Measurements from ENCODE around the gene SNX24.
"Not testable (repeated sequence)": the region's sequence is repeated elsewhere in the genome, so short reads cannot be mapped to it uniquely, and the experiment has no call there.

Gene SNX24

DNA sequence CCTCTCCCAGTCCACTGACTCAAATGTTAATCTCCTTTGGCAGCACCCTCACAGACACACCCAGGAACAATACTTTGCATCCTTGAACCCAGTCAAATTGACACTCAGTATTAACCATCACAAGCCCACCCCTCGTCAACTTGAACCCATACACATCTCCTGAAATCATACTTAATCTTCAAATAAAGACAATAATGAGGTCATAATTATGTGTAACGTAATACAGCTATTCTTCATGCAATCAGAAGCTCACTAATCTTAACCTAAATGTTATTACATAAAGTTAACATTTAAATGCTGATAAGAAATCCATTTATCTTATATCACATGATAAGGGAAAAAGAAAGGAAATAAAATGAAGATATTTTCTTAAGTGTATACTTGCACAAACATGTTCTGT lies 125.9 kb downstream of the SNX24 start:
- H3K9me3 Mint-ChIP-seq, result no peaks in the 10 kb centered on the region
- no peak overlapping the region for H3K4me3 Mint-ChIP-seq
- peaks cover 8% of the 10 kb centered on the region for H3K27me3 Mint-ChIP-seq (ENCODE audit: low read depth, poor library complexity)
- no peak overlapping the region for H3K27ac Mint-ChIP-seq
- TF ChIP-seq, protein P1, sequence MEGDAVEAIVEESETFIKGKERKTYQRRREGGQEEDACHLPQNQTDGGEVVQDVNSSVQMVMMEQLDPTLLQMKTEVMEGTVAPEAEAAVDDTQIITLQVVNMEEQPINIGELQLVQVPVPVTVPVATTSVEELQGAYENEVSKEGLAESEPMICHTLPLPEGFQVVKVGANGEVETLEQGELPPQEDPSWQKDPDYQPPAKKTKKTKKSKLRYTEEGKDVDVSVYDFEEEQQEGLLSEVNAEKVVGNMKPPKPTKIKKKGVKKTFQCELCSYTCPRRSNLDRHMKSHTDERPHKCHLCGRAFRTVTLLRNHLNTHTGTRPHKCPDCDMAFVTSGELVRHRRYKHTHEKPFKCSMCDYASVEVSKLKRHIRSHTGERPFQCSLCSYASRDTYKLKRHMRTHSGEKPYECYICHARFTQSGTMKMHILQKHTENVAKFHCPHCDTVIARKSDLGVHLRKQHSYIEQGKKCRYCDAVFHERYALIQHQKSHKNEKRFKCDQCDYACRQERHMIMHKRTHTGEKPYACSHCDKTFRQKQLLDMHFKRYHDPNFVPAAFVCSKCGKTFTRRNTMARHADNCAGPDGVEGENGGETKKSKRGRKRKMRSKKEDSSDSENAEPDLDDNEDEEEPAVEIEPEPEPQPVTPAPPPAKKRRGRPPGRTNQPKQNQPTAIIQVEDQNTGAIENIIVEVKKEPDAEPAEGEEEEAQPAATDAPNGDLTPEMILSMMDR (IDR thresholded peaks at IDR 0.05), result no peak
- peaks cover 4% of the 10 kb centered on the region for H3K36me3 Mint-ChIP-seq (ENCODE audit: low read depth)
- DNase-seq, result no peak
- H3K4me1 Mint-ChIP-seq, result no peaks in the 10 kb centered on the region

DNA sequence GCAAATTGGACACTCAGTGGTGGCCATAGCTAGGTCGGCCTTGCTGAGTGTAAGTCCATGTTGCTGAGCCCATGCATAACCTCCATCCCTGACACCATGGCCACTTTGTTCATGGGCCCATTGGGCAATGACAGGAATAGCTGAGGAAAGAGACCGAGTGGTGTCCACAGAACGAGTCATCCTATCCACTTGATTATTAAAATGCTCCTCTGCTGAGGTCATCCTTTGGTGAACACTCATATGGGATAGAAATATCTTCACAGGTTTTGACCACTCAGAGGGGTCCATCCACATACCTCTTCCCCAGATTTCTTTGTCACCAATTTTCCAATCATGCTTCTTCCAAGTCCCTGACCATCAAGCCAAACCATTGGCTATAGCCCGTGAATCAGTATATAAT lies 127.5 kb downstream of the SNX24 start:
- TF ChIP-seq, protein P1 (IDR thresholded peaks at IDR 0.05), result no peak
- H3K36me3 Mint-ChIP-seq (ENCODE audit: low read depth), result peaks cover 4% of the 10 kb centered on the region
- no peaks in the 10 kb centered on the region for H3K4me1 Mint-ChIP-seq
- no peak overlapping the region for H3K27ac Mint-ChIP-seq
- no peaks in the 10 kb centered on the region for H3K9me3 Mint-ChIP-seq
- no peak for DNase-seq
- H3K27me3 Mint-ChIP-seq (ENCODE audit: low read depth, poor library complexity), result peaks cover 4% of the 10 kb centered on the region
- no peak overlapping the region for H3K4me3 Mint-ChIP-seq

DNA sequence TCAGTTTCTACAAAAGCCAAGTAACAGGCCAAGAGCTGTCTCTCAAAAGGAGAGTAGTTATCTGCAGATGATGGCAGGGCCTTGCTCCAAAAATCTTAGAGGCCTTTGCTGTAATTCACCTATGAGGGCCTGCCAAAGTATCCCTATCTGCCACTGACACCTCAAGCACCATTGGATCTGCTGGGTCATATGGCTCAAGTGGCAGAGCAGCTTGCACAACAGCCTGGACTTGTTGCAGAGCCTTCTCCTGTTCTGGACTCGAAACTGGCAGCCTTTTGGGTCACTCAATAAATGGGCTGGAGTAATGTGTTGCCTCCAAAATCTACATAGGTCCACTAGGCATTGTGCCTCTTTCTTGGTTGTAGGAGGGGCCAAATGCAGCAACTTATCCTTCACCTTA lies 128.3 kb downstream of the SNX24 start:
- not testable (repeated sequence) for H3K4me1 Mint-ChIP-seq

DNA sequence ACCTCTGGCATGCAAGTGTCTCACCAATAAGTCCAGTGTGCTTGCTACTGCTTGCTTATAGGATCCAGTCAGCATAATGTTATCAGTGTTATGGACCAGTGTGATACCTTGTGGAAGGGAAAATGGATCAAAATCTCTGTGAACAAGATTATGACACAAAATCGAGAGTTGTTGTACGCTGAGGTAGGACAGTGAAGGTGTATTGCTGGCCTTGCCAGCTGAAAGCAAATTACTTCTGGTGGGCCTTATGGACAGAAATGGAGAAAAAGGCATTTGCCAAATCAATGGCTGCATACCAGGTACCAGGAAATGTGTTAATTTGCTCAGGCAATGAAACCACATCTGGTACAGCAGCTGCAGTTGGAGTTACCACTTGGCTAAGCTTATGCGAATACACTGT lies 128.8 kb downstream of the SNX24 start:
- not testable (repeated sequence) for H3K4me3 Mint-ChIP-seq; H3K4me1 Mint-ChIP-seq; H3K9me3 Mint-ChIP-seq; H3K27me3 Mint-ChIP-seq (ENCODE audit: low read depth, poor library complexity); DNase-seq; H3K27ac Mint-ChIP-seq; H3K36me3 Mint-ChIP-seq (ENCODE audit: low read depth)

More for the DNA sequence above, 128.3 kb downstream of the SNX24 start:
- not testable (repeated sequence) for H3K4me3 Mint-ChIP-seq; H3K9me3 Mint-ChIP-seq; H3K36me3 Mint-ChIP-seq (ENCODE audit: low read depth); DNase-seq; H3K27ac Mint-ChIP-seq; H3K27me3 Mint-ChIP-seq (ENCODE audit: low read depth, poor library complexity)

DNA sequence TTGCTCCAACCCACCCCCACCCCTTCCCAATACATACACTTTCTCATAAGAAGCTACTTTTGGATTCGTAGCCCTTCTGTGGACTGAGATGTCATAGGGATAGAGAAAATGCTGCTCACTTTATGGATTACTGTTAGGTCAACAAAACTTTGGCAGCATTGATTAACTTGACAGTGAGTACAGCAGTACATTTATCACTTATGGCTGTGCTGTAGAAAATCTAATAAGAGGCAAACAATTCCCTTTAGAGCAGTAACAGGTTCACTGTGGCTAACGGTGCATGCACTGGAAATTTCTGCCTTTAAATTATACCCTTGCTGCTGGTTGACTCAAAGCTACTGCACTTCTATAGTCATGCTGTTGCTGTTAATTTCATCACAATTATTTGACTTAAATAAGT lies 131.9 kb downstream of the SNX24 start:
- no peak for DNase-seq
- TF ChIP-seq, protein P1 (IDR thresholded peaks at IDR 0.05), result no peak
- Mint-ChIP-seq H3K27me3 (ENCODE audit: low read depth, poor library complexity) (peaks cover 6% of the 10 kb centered on the region), H3K27ac (no peak overlapping the region), H3K9me3 (no peaks in the 10 kb centered on the region), H3K4me3 (no peak overlapping the region), H3K36me3 (ENCODE audit: low read depth) (no peaks in the 10 kb centered on the region), H3K4me1 (no peaks in the 10 kb centered on the region)

DNA sequence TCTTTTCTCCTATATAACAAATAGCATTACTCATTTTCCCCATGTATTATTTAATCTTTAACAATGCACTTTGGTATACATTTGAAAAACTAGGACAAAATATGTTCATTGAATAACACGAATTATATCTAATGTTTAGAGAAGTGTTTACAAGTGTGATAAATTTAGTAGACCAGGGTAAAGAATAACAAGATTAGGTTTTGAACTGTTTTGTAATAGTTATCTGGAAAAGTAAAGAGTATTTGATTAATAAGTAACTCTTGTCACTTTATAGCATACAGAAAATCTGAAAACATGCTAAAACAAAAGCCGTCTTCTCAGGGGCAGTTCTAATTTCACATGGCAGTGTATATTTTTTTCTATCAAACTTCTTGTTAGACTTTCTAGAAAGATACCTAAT lies 132.7 kb downstream of the SNX24 start:
- no peaks in the 10 kb centered on the region for H3K9me3 Mint-ChIP-seq
- peaks cover 5% of the 10 kb centered on the region for H3K27me3 Mint-ChIP-seq (ENCODE audit: low read depth, poor library complexity)
- no peak overlapping the region for H3K4me3 Mint-ChIP-seq
- H3K36me3 Mint-ChIP-seq (ENCODE audit: low read depth), result no peaks in the 10 kb centered on the region
- H3K27ac Mint-ChIP-seq, result no peak overlapping the region
- H3K4me1 Mint-ChIP-seq, result no peaks in the 10 kb centered on the region
- DNase-seq, result no peak
- TF ChIP-seq, protein P1 (IDR thresholded peaks at IDR 0.05), result no peak

DNA sequence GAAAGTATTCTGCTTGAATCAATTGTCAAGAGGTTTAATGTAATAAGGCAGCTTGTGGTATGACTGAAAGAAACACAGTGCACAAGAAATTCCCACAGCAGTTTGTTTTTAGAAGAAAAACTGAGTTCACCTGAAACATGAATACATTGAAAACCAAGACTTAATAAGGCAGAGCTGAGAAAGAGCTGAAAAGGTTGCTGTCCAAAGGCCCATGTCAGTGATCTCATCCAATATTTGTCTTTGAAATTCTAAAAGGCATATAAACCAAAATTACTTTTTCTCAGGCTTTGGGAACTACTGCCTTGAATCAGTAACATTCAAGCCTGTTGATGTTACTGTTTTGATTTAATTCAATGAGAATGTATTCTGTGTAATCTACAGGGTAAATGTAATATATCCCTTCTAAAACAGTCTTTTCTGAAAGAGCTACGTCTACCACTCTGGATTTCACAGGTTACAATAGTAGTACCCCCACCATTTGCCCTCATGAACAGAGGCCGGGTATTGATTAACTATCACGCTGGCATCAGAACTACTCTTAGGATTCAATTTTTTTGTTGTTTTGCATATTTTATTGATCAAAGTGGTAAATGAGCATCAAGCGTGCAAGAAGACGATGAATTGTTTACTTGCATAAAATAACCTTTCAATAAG lies 133.4 kb downstream of the SNX24 start:
- Mint-ChIP-seq H3K27me3 (ENCODE audit: low read depth, poor library complexity) (peaks cover 3% of the 10 kb centered on the region), H3K36me3 (ENCODE audit: low read depth) (no peaks in the 10 kb centered on the region), H3K4me3 (no peak overlapping the region), H3K4me1 (no peaks in the 10 kb centered on the region), H3K27ac (no peak overlapping the region), H3K9me3 (no peaks in the 10 kb centered on the region)
- no peak for DNase-seq
- TF ChIP-seq, protein P1 (IDR thresholded peaks at IDR 0.05), result no peak

All from nephron progenitor cell (in vitro differentiated cells).